ENCODE measurements around the gene RPRML. TPM values are rescaled to one million over a fixed set of nuclear protein-coding genes. Genes with fewer than 3 reads are reported as not detected.
"Not testable (repeated sequence)": the region's sequence is repeated elsewhere in the genome, so short reads cannot be mapped to it uniquely, and the experiment has no call there.

Gene RPRML
- total and polyA plus RNA-seq, 11 donors, result 0.15 to 0.37 (median 0.27) TPM; not detected in 7

DNA sequence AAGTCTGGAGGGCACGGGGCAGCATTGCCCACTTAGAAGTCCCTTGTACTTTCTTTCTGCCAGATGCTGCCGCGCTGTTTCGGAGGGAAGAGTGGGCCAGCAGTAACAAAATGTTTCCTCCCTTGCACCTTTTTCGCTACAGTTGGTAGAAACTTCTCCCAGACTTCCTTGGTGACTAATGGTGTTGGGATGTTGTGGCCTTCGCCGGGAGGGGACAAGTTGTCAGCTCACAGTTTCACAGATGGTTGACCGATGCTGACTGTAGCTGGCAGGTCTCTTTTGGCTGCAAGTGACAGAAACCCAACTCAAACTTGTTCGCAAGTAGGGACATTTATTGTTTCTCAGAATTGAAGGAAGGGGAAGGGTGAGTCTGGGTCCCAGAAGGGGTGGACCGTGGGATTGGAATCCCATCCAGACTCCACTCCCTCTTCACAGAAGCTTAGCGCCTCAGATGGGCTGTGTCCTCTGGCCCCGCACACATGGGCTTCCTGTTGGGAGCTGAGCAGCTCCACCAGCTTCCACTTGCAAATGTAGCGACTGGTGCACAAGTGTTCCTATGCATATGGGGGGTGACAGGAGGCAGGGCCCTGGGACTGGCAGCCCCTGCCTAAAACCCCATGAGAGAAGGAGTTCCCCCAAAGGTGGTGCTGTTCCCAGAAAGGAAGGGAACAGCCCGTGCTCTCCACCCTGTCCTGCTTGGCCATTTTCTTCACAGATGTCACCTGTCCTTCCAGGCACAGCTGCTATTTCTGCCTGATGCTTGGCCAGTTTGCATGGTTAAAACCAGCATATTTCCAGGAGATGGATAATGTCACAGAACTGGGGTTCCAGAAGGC is 30.9 kb upstream of the RPRML start:
- Histone ChIP-seq H3K27ac (peak overlapping the region in 10 of 12 donors; percentile 16 to 67 (median 62)), H3K9me3 (no peaks in the 10 kb centered on the region), H3K27me3 (no peaks in the 10 kb centered on the region), H3K4me1 (peaks cover 0 to 12% (median 0%) of the 10 kb centered on the region in 12 donors), H3K4me3 (no peak overlapping the region), H3K36me3 (no peaks in the 10 kb centered on the region)
- TF ChIP-seq, protein P1, sequence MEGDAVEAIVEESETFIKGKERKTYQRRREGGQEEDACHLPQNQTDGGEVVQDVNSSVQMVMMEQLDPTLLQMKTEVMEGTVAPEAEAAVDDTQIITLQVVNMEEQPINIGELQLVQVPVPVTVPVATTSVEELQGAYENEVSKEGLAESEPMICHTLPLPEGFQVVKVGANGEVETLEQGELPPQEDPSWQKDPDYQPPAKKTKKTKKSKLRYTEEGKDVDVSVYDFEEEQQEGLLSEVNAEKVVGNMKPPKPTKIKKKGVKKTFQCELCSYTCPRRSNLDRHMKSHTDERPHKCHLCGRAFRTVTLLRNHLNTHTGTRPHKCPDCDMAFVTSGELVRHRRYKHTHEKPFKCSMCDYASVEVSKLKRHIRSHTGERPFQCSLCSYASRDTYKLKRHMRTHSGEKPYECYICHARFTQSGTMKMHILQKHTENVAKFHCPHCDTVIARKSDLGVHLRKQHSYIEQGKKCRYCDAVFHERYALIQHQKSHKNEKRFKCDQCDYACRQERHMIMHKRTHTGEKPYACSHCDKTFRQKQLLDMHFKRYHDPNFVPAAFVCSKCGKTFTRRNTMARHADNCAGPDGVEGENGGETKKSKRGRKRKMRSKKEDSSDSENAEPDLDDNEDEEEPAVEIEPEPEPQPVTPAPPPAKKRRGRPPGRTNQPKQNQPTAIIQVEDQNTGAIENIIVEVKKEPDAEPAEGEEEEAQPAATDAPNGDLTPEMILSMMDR (IDR thresholded peaks at IDR 0.05), result no peak
- TF ChIP-seq POLR2A (IDR thresholded peaks at IDR 0.05), result no peak
- ATAC-seq (peak; percentile 76 to 84 (median 80)), DNase-seq (peak in 3 of 5 donors; percentile 18 to 53 (median 43))
- WGBS, 4 donors, result 70 to 82% (median 72%) methylated on average over 14 of the region's 14 CpGs
- intact Hi-C loops (cut with DNase I), result loop anchor here in 1 of 10 donors (10.0 kb wide), 1 partner anchor 165 kb away; no protein-coding TSS in a partner anchor

- no peaks in the 10 kb centered on the region for H3K27me3 ChIP-seq
- intact Hi-C loops (cut with DNase I), result loop anchor here in 6 of 10 donors (5.0 to 10.0 kb wide), 3 partner anchors 63 to 163 kb away; no protein-coding TSS in a partner anchor
- DNase-seq, result no peak
- no peaks in the 10 kb centered on the region for H3K9me3 ChIP-seq
- H3K4me1 ChIP-seq, result peaks cover 0 to 18% (median 3%) of the 10 kb centered on the region in 12 donors
- TF ChIP-seq, protein P1 (IDR thresholded peaks at IDR 0.05), result no peak
- TF ChIP-seq POLR2A (IDR thresholded peaks at IDR 0.05), result no peak
- no peak overlapping the region for H3K4me3 ChIP-seq
- 49 to 65% (median 59%) methylated on average over 1 of the region's 1 CpG for WGBS, 4 donors
- H3K27ac ChIP-seq, result peak overlapping the region in 8 of 12 donors; percentile 0 to 67 (median 44)
- no peak for ATAC-seq
- no peaks in the 10 kb centered on the region for H3K36me3 ChIP-seq
These were observed 25.9 kb upstream of the RPRML start for GRCh38 chr17:47004906-47005305.

DNA sequence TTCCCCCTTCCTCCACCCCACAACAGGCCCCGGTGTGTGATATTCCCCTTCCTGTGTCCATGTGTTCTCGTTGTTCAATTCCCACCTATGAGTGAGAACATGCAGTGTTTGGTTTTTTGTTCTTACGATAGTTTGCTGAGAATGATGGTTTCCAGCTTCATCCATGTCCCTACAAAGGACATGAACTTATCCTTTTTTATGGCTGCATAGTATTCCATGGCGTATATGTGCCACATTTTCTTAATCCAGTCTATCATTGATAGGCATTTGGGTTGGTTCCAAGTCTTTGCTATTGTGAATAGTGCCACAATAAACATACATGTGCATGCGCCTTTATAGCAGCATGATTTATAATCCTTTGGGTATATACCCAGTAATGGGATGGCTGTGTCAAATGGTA is 24.8 kb upstream of the RPRML start:
- H3K27ac ChIP-seq, result not testable (repeated sequence)
- 83 to 97% (median 88%) methylated on average over 5 of the region's 5 CpGs for WGBS, 4 donors
- intact Hi-C loops (cut with DNase I), result loop anchor here in 7 of 10 donors (2.0 to 10.0 kb wide), 4 partner anchors 61 to 162 kb away; no protein-coding TSS in a partner anchor

GRCh38 chr17:46995841-46996571 is 17.0 kb upstream of the RPRML start:
- Histone ChIP-seq H3K4me1 (peaks cover 0 to 2% (median 0%) of the 10 kb centered on the region in 12 donors), H3K27me3 (no peaks in the 10 kb centered on the region), H3K27ac (no peak overlapping the region), H3K4me3 (no peak overlapping the region), H3K36me3 (no peaks in the 10 kb centered on the region), H3K9me3 (no peaks in the 10 kb centered on the region)
- DNase-seq, result no peak
- WGBS, 4 donors, result 70 to 87% (median 78%) methylated on average over 4 of the region's 4 CpGs
- TF ChIP-seq POLR2A (IDR thresholded peaks at IDR 0.05), result no peak
- TF ChIP-seq, protein P1 (IDR thresholded peaks at IDR 0.05), result no peak
- intact Hi-C loops (cut with DNase I), result loop anchor here in 2 of 10 donors (10.0 kb wide), 1 partner anchor 151 kb away; no protein-coding TSS in a partner anchor
- peak in 1 of 4 donors; percentile 14 for ATAC-seq

More for the DNA sequence above, 24.8 kb upstream of the RPRML start:
- not testable (repeated sequence) for H3K27me3 ChIP-seq, DNase-seq, H3K4me3 ChIP-seq, ATAC-seq, H3K36me3 ChIP-seq, H3K9me3 ChIP-seq
- H3K4me1 ChIP-seq, result peaks cover 0 to 10% (median 1%) of the 10 kb centered on the region in 12 donors

All from heart left ventricle (tissue), 16 donors.